Keratinocyte (primary cell): ENCODE results near the gene BAIAP2.

Experiments used
- CTCF ChIP-seq, 3 experiments: IDR thresholded peaks in 1 of 3; conservative IDR thresholded peaks in 1 of 3; optimal IDR thresholded peaks in 1 of 3; 2 replicates in 2 of 3; 3 replicates in 1 of 3; pipeline versions ENCODE3 to v1.5.1; 2011; ENCODE audit warnings: low read length in 3 of 3, mild to moderate bottlenecking in 3 of 3, moderate library complexity in 2 of 3, control low read depth in 1 of 3, inconsistent platforms in 1 of 3; ENCODE audit not compliant: insufficient read depth in 2 of 3; ENCODE audit errors: extremely low read depth in 1 of 3
- EZH2 ChIP-seq: IDR thresholded peaks from one replicate; pipeline ENCODE4 v1.6.1; 2012; ENCODE audit warnings: inconsistent platforms, mild to moderate bottlenecking, low read length, moderate library complexity

DNA sequence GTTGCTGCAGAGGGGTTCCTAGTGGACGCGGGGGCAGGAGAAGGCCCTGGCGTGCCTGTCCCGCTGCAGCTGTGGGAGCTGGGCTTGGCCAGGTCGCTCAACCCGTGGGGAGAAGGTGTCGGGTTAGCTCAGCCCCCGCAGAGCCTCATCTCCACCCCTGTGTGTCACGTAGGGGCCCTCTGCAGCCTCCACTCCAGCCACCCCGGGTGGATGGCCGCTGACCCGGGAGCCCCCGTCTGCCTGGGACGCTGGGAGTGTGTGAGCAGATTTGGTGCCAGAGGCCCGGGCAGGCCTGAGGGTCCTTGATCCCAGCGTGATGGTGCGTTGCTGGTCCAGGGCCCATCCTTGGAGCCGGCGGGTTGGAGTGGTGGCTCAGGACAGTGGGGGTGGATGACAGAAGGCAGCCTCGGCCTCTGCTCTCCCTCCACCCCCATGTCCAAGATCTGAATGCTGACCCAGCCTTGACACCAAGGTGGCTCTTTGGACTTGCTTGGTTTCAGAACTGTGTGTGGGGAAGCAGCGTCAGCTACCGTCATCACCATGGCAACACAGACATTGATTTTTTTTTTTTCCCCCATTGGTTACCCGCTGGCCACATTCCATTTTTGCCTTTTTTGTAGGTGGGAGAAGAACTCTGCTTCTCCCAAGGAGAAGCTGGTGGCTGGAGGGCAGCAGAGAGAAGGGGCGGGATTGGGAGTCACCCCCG is 35.7 kb downstream of the BAIAP2 start:
- TF ChIP-seq CTCF (optimal IDR thresholded peaks at IDR 0.05 in 1 of 3, IDR thresholded peaks at IDR 0.05 in 1 of 3, conservative IDR thresholded peaks at IDR 0.05 in 1 of 3; ENCODE audit: extremely low read depth in 1 of 3, insufficient read depth in 2 of 3, low read length in 3 of 3) (no peak), EZH2 (no peak)
